ENCODE measurements around the gene TNS3. TPM values are rescaled to one million over a fixed set of nuclear protein-coding genes. Genes with fewer than 3 reads are reported as not detected.

Gene TNS3
- total and polyA plus RNA-seq, 10 of the 15 experiments (the other 5 are each of a cell fraction or from before 2014, with no cell fraction given): 0.27 to 2.7 (median 0.79) TPM

- TF ChIP-seq ZNF687 (IDR thresholded peaks at IDR 0.05) (no peak), ZNF622 (IDR thresholded peaks at IDR 0.05) (no peak), NR2C2 (IDR thresholded peaks at IDR 0.05; ENCODE audit: borderline replicate concordance, control insufficient read depth, insufficient read length, low read depth) (no peak), RAD21 (IDR thresholded peaks at IDR 0.05; ENCODE audit: insufficient read depth, low read depth, low read length) (no peak)
- TF ChIP-seq, protein P1, sequence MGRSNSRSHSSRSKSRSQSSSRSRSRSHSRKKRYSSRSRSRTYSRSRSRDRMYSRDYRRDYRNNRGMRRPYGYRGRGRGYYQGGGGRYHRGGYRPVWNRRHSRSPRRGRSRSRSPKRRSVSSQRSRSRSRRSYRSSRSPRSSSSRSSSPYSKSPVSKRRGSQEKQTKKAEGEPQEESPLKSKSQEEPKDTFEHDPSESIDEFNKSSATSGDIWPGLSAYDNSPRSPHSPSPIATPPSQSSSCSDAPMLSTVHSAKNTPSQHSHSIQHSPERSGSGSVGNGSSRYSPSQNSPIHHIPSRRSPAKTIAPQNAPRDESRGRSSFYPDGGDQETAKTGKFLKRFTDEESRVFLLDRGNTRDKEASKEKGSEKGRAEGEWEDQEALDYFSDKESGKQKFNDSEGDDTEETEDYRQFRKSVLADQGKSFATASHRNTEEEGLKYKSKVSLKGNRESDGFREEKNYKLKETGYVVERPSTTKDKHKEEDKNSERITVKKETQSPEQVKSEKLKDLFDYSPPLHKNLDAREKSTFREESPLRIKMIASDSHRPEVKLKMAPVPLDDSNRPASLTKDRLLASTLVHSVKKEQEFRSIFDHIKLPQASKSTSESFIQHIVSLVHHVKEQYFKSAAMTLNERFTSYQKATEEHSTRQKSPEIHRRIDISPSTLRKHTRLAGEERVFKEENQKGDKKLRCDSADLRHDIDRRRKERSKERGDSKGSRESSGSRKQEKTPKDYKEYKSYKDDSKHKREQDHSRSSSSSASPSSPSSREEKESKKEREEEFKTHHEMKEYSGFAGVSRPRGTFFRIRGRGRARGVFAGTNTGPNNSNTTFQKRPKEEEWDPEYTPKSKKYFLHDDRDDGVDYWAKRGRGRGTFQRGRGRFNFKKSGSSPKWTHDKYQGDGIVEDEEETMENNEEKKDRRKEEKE (IDR thresholded peaks at IDR 0.05): no peak
These were observed 20.0 kb downstream of the TNS3 start (continued) for GRCh38 chr7:47561715-47562446.

Data from GM12878 (cell line).